ENCODE measurements around the gene FIP1L1.

DNA sequence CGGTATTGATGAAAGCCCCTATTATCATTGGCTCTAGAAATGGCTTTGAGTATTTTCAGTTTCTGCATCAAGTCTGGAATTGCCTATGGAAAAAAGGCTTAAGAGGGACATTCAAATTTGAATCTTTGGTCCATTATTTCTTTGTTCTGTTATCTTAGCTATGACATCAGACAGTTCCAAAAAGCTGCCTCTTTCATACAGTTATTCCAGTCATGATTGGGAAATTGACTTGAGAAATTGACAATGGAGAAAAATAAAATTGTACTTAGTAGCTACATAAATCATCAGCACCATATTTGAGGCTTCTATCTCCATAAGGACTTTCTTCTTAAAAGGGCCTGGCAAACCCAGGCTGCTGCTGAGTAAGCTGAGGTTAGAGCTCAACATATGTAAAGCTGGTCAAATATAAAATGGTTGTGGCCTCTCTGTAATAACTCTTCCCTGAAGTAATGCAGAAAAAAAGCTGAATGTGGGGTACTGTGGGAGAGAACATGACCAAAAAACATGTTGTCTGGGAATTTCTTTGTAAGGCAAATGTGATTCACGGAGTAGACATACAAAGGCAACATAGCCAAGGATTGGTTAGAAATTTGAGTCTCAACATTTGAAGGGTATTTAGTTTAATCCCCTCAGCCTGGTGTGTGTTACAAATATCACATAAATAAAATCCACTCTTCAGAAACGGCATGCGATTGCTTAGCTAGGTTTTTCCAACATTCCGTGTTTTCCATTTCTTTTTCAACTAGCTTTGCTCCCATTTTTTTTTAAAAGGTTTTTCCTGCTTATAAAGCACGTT is 112.9 kb downstream of the FIP1L1 start:
- no peak for TF ChIP-seq CTCF (IDR thresholded peaks at IDR 0.05)
- no peak for TF ChIP-seq POLR2A (IDR thresholded peaks at IDR 0.05)
